A549 (cell line): ENCODE data around the gene LSM4. TPM values are rescaled to one million over a fixed set of nuclear protein-coding genes. Genes with fewer than 3 reads are reported as not detected.
A peak's percentile ranks its signal among the peaks of the same experiment; 100 is the strongest.

Experiments used
- ATAC-seq, 2 experiments: fragments of 200-7000 bp in 1 of 2; fragments of >200 bp in 1 of 2; cut with Nextera tagmentation in 1 of 2; cut with Tn5 transposase in 1 of 2; 3 replicates each; pipeline versions ENCODE4 v1.8.0 to v1.9.1; 2018 to 2020; ENCODE audit warnings: mild to moderate bottlenecking in 1 of 2, moderate library complexity in 1 of 2
- CTCF ChIA-PET: fragments of 300-600 bp; sonication (Branson Sonifier 250); formaldehyde crosslinking; extraction: SDS; loops from one replicate; lab custom pipeline; 2021; ENCODE audit warnings: antibody characterized with exemption, inconsistent platforms; lab: Yijun Ruan, JAX
- POLR2A ChIA-PET: fragments of 350-600 bp; formaldehyde crosslinking; extraction: SDS; loops from one replicate; lab custom pipeline; 2021; ENCODE audit warnings: antibody characterized with exemption, inconsistent platforms; lab: Yijun Ruan, JAX
- DNase-seq, 2 experiments: peaks; one replicate each; pipeline versions ENCODE4 v3.0.0 to v3.0.0-alpha.2; 2011 to 2016; ENCODE audit warnings: low read depth in 1 of 2, low spot score in 1 of 2
- FAIRE-seq: peaks from 2 replicates; lab custom pipeline; 2011; peaks lifted over from hg19 to GRCh38; lab: Jason Lieb, UNC
- H3K27ac ChIP-seq, 2 experiments: fragments of >200 bp; sonication (Bioruptor Twin); formaldehyde crosslinking; 3 replicates each; pipeline ENCODE4 v1.5.1; 2016 to 2017
- H3K4me1 ChIP-seq: fragments of >200 bp; sonication (Bioruptor Twin); formaldehyde crosslinking; 3 replicates; pipeline ENCODE4 v1.6.1; 2016
- H3K4me2 ChIP-seq: fragments of >200 bp; sonication (Bioruptor Twin); formaldehyde crosslinking; 3 replicates; pipeline ENCODE4 v1.6.1; 2016
- H3K4me3 ChIP-seq: fragments of >200 bp; sonication (Bioruptor Twin); formaldehyde crosslinking; 3 replicates; pipeline ENCODE4 v1.5.1; 2016
- H3K9me3 ChIP-seq: fragments of >200 bp; sonication (Bioruptor Twin); formaldehyde crosslinking; 3 replicates; pipeline ENCODE4 v1.6.1; 2016
- CBX2 ChIP-seq: fragments of 200-600 bp; sonication (generic); IDR thresholded peaks from 2 replicates; pipeline ENCODE4 v1.6.1; 2016; ENCODE audit warnings: low read depth, mild to moderate bottlenecking, borderline replicate concordance
- CEBPB ChIP-seq, 2 experiments: fragments of >200 bp in 1 of 2; sonication (Bioruptor Twin) in 1 of 2; formaldehyde crosslinking in 1 of 2; IDR thresholded peaks; 2 replicates each; pipeline ENCODE4 v1.6.1; 2012 to 2016
- CHD2 ChIP-seq: fragments of 150-350 bp; IDR thresholded peaks from 2 replicates; pipeline ENCODE4 v1.6.1; 2014; ENCODE audit warnings: low read length; ENCODE audit not compliant: partially characterized antibody
- CHD4 ChIP-seq: fragments of 200-600 bp; sonication (generic); IDR thresholded peaks from 2 replicates; pipeline ENCODE4 v1.6.1; 2016; ENCODE audit warnings: antibody characterized with exemption, mild to moderate bottlenecking, borderline replicate concordance
- EHF ChIP-seq: fragments of 250-450 bp; sonication (Bioruptor Pico); IDR thresholded peaks from 2 replicates; pipeline ENCODE4 v1.5.0; 2020; ENCODE audit warnings: mild to moderate bottlenecking
- EP300 ChIP-seq, 2 experiments: fragments of >200 bp; sonication (Bioruptor Twin); formaldehyde crosslinking; IDR thresholded peaks; 2 replicates in 1 of 2; 3 replicates in 1 of 2; pipeline ENCODE4 v1.6.1; 2016 to 2017
- ESRRA ChIP-seq: fragments of 150-350 bp; IDR thresholded peaks from 2 replicates; pipeline ENCODE4 v1.6.1; 2014; ENCODE audit warnings: mild to moderate bottlenecking, low read length, borderline replicate concordance
- HES2 ChIP-seq: fragments of >200 bp; sonication (Bioruptor Twin); formaldehyde crosslinking; IDR thresholded peaks from 2 replicates; pipeline ENCODE4 v1.6.1; 2016
- HEYL ChIP-seq: fragments of 250-450 bp; sonication (Bioruptor Pico); IDR thresholded peaks from 2 replicates; pipeline ENCODE4 v1.8.0; 2021; ENCODE audit warnings: mild to moderate bottlenecking, moderate library complexity
- HMGXB4 ChIP-seq: fragments of 250-450 bp; sonication (Bioruptor Pico); IDR thresholded peaks from 2 replicates; pipeline ENCODE4 v1.5.0; 2021; ENCODE audit warnings: mild to moderate bottlenecking, moderate library complexity, borderline replicate concordance
- HOXB13 ChIP-seq: fragments of 250-450 bp; sonication (Bioruptor Pico); IDR thresholded peaks from 2 replicates; pipeline ENCODE4 v1.5.0; 2020; ENCODE audit warnings: low read depth, mild to moderate bottlenecking, moderate library complexity
- HOXB5 ChIP-seq: fragments of 250-450 bp; sonication (Bioruptor Pico); IDR thresholded peaks from 2 replicates; pipeline ENCODE4 v1.5.0; 2020; ENCODE audit warnings: mild to moderate bottlenecking, moderate library complexity
- JUNB ChIP-seq: fragments of >200 bp; sonication (Bioruptor Twin); formaldehyde crosslinking; IDR thresholded peaks from 2 replicates; pipeline ENCODE4 v1.6.1; 2016
- KDM1A ChIP-seq: fragments of 200-600 bp; sonication (generic); IDR thresholded peaks from 2 replicates; pipeline ENCODE4 v1.6.1; 2016; ENCODE audit warnings: low read depth, mild to moderate bottlenecking
- KDM5A ChIP-seq: fragments of 200-600 bp; sonication (generic); IDR thresholded peaks from 2 replicates; pipeline ENCODE4 v1.6.1; 2016; ENCODE audit warnings: antibody characterized with exemption, mild to moderate bottlenecking
- MAFK ChIP-seq: fragments of 450-650 bp; IDR thresholded peaks from 2 replicates; pipeline ENCODE4 v1.6.1; 2014; ENCODE audit not compliant: partially characterized antibody
- MAX ChIP-seq: IDR thresholded peaks from 2 replicates; pipeline ENCODE4 v1.6.1; 2012
- MAZ ChIP-seq: fragments of 150-350 bp; IDR thresholded peaks from 2 replicates; pipeline ENCODE4 v1.6.1; 2014; ENCODE audit warnings: antibody characterized with exemption, low read depth, low read length, borderline replicate concordance
- MYC ChIP-seq: IDR thresholded peaks from 2 replicates; pipeline ENCODE4 v1.6.1; 2012; ENCODE audit warnings: mild to moderate bottlenecking, inconsistent platforms, low read length, improper control_type of control experiment, borderline replicate concordance
- NFE2L2 ChIP-seq: fragments of 150-350 bp; conservative IDR thresholded peaks from 2 replicates; pipeline ENCODE4 v1.6.1; 2014; ENCODE audit warnings: low read length
- NPAS2 ChIP-seq: fragments of 250-450 bp; sonication (Bioruptor Pico); IDR thresholded peaks from 2 replicates; pipeline ENCODE4 v1.8.0; 2022; ENCODE audit warnings: mild to moderate bottlenecking, moderate library complexity, borderline replicate concordance
- PHF8 ChIP-seq: fragments of 200-600 bp; sonication (generic); IDR thresholded peaks from 2 replicates; pipeline ENCODE4 v1.6.1; 2016; ENCODE audit warnings: low read depth, mild to moderate bottlenecking, antibody characterized with exemption, moderate library complexity, borderline replicate concordance
- POLR2A ChIP-seq: IDR thresholded peaks from 2 replicates; pipeline ENCODE4 v1.6.1; 2012; ENCODE audit warnings: mild to moderate bottlenecking, low read length
- RCOR1 ChIP-seq: fragments of 150-350 bp; IDR thresholded peaks from 2 replicates; pipeline ENCODE4 v1.6.1; 2014; ENCODE audit warnings: antibody characterized with exemption, low read length, low read depth
- RFX5 ChIP-seq: fragments of 450-650 bp; IDR thresholded peaks from 2 replicates; pipeline ENCODE4 v1.7.1; 2014; ENCODE audit warnings: antibody characterized with exemption, mild to moderate bottlenecking, moderate library complexity
- SREBF2 ChIP-seq: fragments of 450-650 bp; IDR thresholded peaks from 2 replicates; pipeline ENCODE4 v1.6.1; 2014; ENCODE audit warnings: mild to moderate bottlenecking, moderate library complexity
- TFCP2L1 ChIP-seq: fragments of 250-450 bp; sonication (Bioruptor Pico); IDR thresholded peaks from 2 replicates; pipeline ENCODE4 v1.5.0; 2021; ENCODE audit warnings: mild to moderate bottlenecking
- TP53 ChIP-seq: fragments of 250-450 bp; sonication (Bioruptor Pico); IDR thresholded peaks from 2 replicates; pipeline ENCODE4 v1.5.0; 2021; ENCODE audit warnings: mild to moderate bottlenecking, moderate library complexity
- USF2 ChIP-seq: fragments of 450-650 bp; IDR thresholded peaks from 2 replicates; pipeline ENCODE4 v1.6.1; 2014; ENCODE audit warnings: antibody characterized with exemption
- ZC3H11A ChIP-seq: fragments of 450-650 bp; IDR thresholded peaks from 2 replicates; pipeline ENCODE4 v1.6.1; 2014; ENCODE audit warnings: antibody characterized with exemption, mild to moderate bottlenecking
- ZFP36 ChIP-seq: fragments of 450-650 bp; IDR thresholded peaks from 2 replicates; pipeline ENCODE4 v1.6.1; 2014; ENCODE audit warnings: borderline replicate concordance; ENCODE audit not compliant: partially characterized antibody
- ZSCAN20 ChIP-seq: fragments of 250-450 bp; sonication (Bioruptor Pico); IDR thresholded peaks from 2 replicates; pipeline ENCODE4 v1.8.0; 2022; ENCODE audit warnings: mild to moderate bottlenecking, moderate library complexity
- WGBS: methylation state at CpG from one replicate; pipeline ENCODE4 v1.1.6; 2017; ENCODE audit errors: missing lambda C conversion rate; 5-methylcytosine and 5-hydroxymethylcytosine counted together
- polyA plus RNA-seq, 4 experiments: library from polyadenylated mRNA; depleted of rRNA in 3 of 4; stranded (reverse); fragments of >200 nt; fragmentation: RNase III in 1 of 4; extraction: RNeasy Plus Mini Kit Qiagen cat#74134 plus additional on column Dnase treatment in 1 of 4; gene quantifications; 2 replicates in 3 of 4; 3 replicates in 1 of 4; pipeline ENCODE4 v1.2.3, GENCODE V29; 2011 to 2017
- TF ChIP-seq, protein P1 (sequence below): IDR thresholded peaks from 2 replicates; pipeline ENCODE4 v1.6.1; 2012

LSM4 gene
- polyA plus RNA-seq, 2 of the 4 experiments (the other 2 are of a cell fraction): 154 to 169 TPM

DNA sequence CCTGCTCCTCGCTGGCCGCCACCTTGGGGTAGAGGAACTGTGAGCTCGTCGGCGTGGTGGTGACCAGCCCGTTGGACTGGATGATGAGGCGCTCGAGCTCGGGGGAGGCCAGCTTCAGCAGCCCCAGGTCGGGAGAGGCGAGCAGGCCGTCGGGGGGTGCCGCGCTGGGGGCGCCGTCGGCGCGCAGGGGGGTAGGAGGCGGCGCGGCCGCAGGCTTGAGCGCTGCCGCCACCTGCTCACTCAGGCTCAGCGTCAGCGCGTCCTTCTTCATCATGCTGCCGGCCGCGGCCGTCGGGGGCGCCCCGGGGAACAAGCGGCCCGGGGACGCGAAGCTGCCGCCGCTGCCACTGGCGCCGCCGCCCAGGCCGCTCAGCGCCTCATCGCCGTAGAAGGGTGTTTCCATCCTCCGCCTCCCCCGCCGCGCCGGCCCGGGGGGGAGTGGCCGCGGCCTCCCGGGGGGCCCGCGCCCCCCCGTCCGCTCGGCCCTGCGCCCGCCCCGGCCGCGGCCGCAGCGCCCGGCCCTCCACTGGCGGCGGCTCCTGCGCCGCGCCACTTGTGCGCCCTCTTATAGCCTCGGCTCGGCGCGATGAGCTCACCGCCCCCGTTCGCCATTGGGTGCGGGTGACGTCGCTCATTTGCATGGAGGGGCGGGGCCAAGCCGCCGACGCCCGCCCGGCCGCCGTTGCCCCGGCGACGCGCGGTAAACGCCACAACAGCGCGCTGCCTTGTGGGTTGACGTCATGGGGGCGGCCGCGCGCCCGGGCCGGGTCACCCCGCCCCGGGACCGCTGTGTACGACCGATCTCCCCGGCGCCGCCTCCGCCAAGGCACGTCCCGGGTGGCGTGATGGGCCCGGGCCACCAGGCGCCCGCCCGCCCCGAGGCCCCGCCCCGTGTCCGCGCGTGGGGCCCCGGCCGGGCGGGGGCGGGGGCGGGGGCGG, 41.5 kb downstream of the LSM4 start, which contains the start of gene JUND:
JUND (minus strand) TSS at position 541 of the 939 bp plus-strand sequence; CDS start at position 403, 138 bp downstream.
- POLR2A ChIA-PET: interaction anchor here (0.5 to 5.8 kb wide), 38 partner anchors 9 to 172 kb away, joined by 3 to 235 read pairs (median 6); partner anchors contain the start of genes GDF15, LSM4, MPV17L2 and PGPEP1
- no peak for TF ChIP-seq ZFP36
- no peak for TF ChIP-seq SREBF2
- TF ChIP-seq USF2: no peak
- peak; percentile 56; the same call in 1 of the 2 replicates for TF ChIP-seq TP53 (CRISPR knock-in tag)
- TF ChIP-seq MAZ: no peak
- TF ChIP-seq MAX: no peak
- no peak for TF ChIP-seq CHD2
- TF ChIP-seq HMGXB4: no peak
- no peak for TF ChIP-seq ZSCAN20 (CRISPR knock-in tag)
- TF ChIP-seq TFCP2L1 (CRISPR knock-in tag): no peak
- no peak for TF ChIP-seq KDM5A
- no peak for TF ChIP-seq CHD4
- TF ChIP-seq POLR2A: peak; percentile 92
- no peak for TF ChIP-seq MYC
- TF ChIP-seq ZC3H11A: no peak
- TF ChIP-seq ESRRA: no peak
- TF ChIP-seq, protein P1, sequence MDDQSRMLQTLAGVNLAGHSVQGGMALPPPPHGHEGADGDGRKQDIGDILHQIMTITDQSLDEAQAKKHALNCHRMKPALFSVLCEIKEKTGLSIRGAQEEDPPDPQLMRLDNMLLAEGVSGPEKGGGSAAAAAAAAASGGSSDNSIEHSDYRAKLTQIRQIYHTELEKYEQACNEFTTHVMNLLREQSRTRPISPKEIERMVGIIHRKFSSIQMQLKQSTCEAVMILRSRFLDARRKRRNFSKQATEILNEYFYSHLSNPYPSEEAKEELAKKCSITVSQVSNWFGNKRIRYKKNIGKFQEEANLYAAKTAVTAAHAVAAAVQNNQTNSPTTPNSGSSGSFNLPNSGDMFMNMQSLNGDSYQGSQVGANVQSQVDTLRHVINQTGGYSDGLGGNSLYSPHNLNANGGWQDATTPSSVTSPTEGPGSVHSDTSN: peak; percentile 82; the same call in 1 of the 2 replicates
- TF ChIP-seq JUNB: peak; percentile 27; the same call in 1 of the 2 replicates
- TF ChIP-seq MAFK: no peak
- TF ChIP-seq CBX2: no peak
- no peak for TF ChIP-seq HES2
- no peak for TF ChIP-seq EP300 (IDR thresholded peaks at IDR 0.05)
- TF ChIP-seq EHF (CRISPR knock-in tag): no peak
- TF ChIP-seq HOXB5: no peak
- TF ChIP-seq PHF8: peak; percentile 53; the same call in 1 of the 2 replicates
- no peak for TF ChIP-seq RFX5
- no peak for TF ChIP-seq NFE2L2
- TF ChIP-seq KDM1A: no peak
- no peak for TF ChIP-seq NPAS2 (CRISPR knock-in tag)
- no peak for TF ChIP-seq HOXB13 (CRISPR knock-in tag)
- TF ChIP-seq RCOR1: no peak
- no peak for TF ChIP-seq HEYL
- TF ChIP-seq CEBPB (IDR thresholded peaks at IDR 0.05): no peak

More for the DNA sequence above, 41.5 kb downstream of the LSM4 start, which contains the start of gene JUND:
- no peaks in the 10 kb centered on the region for H3K9me3 ChIP-seq
- peaks cover 26% of the 10 kb centered on the region for H3K4me1 ChIP-seq
- H3K4me2 ChIP-seq: peak within 1 kb of the TSS; percentile 86
- WGBS: no CpG with 5 or more reads among the region's 138 CpGs
- FAIRE-seq: no peak
- H3K4me3 ChIP-seq: peak within 1 kb of the TSS; percentile 97
- CTCF ChIA-PET: interaction anchor here (0.9 to 10.2 kb wide), 11 partner anchors 10 to 138 kb away, joined by 3 to 158 read pairs (median 4); partner anchors contain the start of genes LSM4 and SSBP4
- ATAC-seq: peak; percentile 64 to 72
- peak within 1 kb of the TSS; percentile 96 to 99 for H3K27ac ChIP-seq
- peak; percentile 62 to 98 for DNase-seq
